ENCODE results near the gene WDR33. TPM values are rescaled to one million over a fixed set of nuclear protein-coding genes. Genes with fewer than 3 reads are reported as not detected.
"Not testable (repeated sequence)": the region's sequence is repeated elsewhere in the genome, so short reads cannot be mapped to it uniquely, and the experiment has no call there.

WDR33 gene
- total RNA-seq, 4 donors from 2014 or later = 25.8 to 53.3 (median 38.0) TPM

GRCh38 chr2:127826047-127826446 is 15.1 kb upstream of the WDR33 start:
- no peak for TF ChIP-seq CTCF (IDR thresholded peaks at IDR 0.05)
- no peak for DNase-seq (ENCODE audit: low spot score)
- ATAC-seq (ENCODE audit: low FRiP score) = no peak

GRCh38 chr2:127820080-127820668 is 9.2 kb upstream of the WDR33 start:
- DNase-seq (ENCODE audit: low spot score) (no peak), ATAC-seq (ENCODE audit: low FRiP score) (no peak)
- TF ChIP-seq CTCF (IDR thresholded peaks at IDR 0.05) = no peak

DNA sequence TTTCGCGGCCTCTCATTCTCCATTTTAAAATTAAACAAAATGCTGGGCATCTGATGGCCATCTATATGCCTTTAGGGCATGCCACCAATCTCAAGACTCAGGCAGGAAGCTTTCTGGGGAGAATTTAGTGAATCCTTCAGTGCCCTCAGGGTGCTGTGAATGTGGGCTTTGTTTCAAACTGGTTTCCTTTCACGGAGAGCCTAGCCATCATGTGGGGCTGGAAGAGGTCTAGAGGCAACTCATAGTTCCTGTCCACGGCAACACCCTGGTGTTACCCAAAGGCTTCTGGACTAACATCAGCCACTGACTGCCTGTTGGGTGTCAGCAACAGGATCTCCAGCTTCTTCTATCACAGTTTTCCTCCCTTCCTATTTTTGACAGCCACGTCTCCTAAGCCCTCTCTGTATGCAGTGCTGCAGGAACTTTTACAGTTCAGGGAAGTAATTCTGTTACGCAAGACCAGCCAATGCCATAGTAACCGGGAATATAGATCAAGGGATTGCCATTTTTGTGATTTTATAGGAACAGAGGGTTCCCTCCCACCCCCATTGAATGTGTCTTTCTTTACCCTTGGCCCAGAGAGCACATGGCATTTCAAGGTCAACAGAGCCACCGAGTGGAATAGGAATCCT is 7.9 kb upstream of the WDR33 start:
- ATAC-seq (ENCODE audit: low FRiP score) = no peak
- no peak for DNase-seq (ENCODE audit: low spot score)
- no peak for TF ChIP-seq CTCF (IDR thresholded peaks at IDR 0.05)

- no peak for TF ChIP-seq CTCF (IDR thresholded peaks at IDR 0.05)
- no peak for ATAC-seq (ENCODE audit: low FRiP score)
Observed at GRCh38 chr2:127818241-127818640, 7.3 kb upstream of the WDR33 start.

GRCh38 chr2:127814677-127815076 is 3.7 kb upstream of the WDR33 start:
- ATAC-seq (ENCODE audit: low FRiP score) (no peak), DNase-seq (ENCODE audit: low spot score) (no peak)
- no peak for TF ChIP-seq CTCF (IDR thresholded peaks at IDR 0.05)

More at GRCh38 chr2:127818241-127818640, 7.3 kb upstream of the WDR33 start:
- no peak for DNase-seq (ENCODE audit: low spot score)

GRCh38 chr2:127812441-127812840 is 1.5 kb upstream of the WDR33 start:
- DNase-seq (ENCODE audit: low spot score); ATAC-seq (ENCODE audit: low FRiP score): not testable (repeated sequence)

GRCh38 chr2:127811397-127812321 is 688 bp upstream of the WDR33 start:
- DNase-seq (ENCODE audit: low spot score) (no peak), ATAC-seq (ENCODE audit: low FRiP score) (peak; percentile 39)
- TF ChIP-seq CTCF (IDR thresholded peaks at IDR 0.05) = no peak

Measured in omental fat pad (tissue), 4 donors.